ENCODE measurements around the gene GBA2.

The GBA2 gene

DNA sequence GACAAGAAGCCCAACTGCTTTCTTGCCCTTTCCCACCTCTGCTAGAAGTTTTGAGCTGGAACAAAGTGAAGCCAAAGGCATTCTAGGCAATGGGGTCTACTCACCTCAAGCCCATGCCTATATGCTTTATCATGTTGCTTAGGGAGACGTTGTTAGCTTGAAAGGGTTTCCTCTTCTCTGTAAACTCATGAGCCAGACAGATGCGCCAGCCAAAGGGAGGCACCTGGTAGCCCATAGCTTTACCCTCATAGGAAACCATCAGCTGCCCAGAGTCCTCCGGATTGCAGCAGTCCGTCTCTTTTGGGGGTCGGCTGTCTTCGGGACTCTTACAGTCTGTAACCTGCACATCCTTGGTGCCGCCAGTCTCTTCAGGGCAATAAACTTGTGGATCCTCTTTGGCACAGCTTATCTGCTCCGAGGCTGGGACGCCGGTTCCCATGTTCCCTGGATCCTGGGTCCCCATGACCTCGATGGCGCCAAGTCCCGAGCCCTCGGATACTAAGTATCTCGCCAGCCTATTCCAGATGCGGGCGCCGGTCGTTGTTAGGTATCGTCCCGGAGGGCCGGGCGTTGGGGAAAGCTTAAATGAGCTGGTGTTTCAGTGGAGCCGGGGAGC is 678 bp downstream of the GBA2 start:
- TF ChIP-seq, protein P1, sequence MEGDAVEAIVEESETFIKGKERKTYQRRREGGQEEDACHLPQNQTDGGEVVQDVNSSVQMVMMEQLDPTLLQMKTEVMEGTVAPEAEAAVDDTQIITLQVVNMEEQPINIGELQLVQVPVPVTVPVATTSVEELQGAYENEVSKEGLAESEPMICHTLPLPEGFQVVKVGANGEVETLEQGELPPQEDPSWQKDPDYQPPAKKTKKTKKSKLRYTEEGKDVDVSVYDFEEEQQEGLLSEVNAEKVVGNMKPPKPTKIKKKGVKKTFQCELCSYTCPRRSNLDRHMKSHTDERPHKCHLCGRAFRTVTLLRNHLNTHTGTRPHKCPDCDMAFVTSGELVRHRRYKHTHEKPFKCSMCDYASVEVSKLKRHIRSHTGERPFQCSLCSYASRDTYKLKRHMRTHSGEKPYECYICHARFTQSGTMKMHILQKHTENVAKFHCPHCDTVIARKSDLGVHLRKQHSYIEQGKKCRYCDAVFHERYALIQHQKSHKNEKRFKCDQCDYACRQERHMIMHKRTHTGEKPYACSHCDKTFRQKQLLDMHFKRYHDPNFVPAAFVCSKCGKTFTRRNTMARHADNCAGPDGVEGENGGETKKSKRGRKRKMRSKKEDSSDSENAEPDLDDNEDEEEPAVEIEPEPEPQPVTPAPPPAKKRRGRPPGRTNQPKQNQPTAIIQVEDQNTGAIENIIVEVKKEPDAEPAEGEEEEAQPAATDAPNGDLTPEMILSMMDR (conservative IDR thresholded peaks at IDR 0.05) = no peak
- H3K27ac ChIP-seq = peak overlapping the region; percentile 96

DNA sequence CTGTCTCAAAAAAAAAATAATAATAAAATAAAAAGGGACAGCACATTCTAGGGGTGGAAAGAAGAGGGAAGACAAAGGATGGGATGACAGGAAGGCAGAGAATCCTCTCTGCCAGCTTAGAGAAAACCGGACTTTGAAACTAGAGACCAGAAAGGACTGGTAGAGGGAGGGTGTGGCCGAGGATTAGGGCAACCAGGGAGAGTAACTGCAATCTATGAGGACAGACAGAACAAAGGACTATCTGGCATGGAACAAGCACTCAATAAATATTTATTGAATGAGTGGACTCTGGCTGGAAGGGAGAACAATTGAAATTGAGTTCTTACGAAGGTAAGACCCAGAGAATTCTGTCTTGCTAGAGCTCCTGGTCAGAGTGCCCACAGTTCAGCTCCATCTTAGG is 2.4 kb downstream of the GBA2 start:
- TF ChIP-seq, protein P1 (conservative IDR thresholded peaks at IDR 0.05) = no peak

DNA sequence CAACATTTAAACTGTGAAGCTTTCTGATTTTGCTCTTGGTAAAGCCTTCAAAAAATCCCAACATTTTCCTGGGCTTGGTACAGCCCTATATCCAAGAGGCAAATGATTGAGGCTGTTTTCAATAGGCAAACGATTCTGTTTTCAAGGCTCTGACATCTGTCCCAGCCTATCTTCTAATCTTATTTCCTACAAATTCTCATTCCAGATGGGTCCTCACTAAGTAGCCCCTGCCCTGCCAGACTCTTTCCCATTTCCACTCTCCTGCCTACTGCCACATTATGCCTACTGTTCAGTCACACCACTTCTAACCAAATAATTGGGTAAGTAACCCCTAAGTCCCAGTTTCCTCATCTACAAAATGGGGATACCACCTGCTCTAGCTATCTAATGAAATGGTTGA is 3.5 kb downstream of the GBA2 start:
- peak overlapping the region; percentile 96; the same call in 1 of the 2 replicates for H3K27ac ChIP-seq
- TF ChIP-seq, protein P1 (conservative IDR thresholded peaks at IDR 0.05) = no peak

More for the DNA sequence above, 2.4 kb downstream of the GBA2 start:
- H3K27ac ChIP-seq = peak overlapping the region; percentile 96; the same call in 1 of the 2 replicates

DNA sequence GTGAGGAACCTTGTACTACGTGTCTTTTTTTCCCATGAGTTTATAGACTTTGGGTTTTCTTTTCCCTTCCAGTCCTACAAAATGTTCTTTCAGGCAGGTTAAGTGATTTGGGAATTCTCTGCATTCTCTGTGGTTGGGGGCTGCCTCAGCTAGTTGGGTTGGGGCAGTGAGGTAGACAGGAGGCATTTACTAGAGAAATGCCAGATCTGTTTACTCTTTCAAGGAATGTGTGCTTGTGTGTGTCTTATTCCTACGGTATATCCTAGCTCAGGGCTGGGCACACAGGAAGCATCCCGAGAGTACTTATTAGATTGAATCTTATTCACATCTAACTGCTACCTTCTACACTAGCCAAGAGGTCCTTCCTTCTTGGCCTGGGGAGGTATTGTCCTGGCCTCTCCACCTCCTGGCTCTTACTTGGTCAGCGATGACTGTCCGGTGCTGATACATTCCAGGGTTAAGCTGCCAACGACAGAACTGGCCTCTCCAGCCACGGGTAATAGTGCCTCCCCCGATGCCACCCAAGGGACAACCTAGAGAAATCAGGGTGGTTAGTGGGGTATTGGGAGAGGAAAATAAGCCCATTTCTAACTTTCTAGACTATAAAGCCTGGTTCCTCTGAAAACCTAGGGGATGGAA is 5.0 kb downstream of the GBA2 start:
- no peak overlapping the region for H3K27ac ChIP-seq
- TF ChIP-seq, protein P1 (conservative IDR thresholded peaks at IDR 0.05) = no peak

- TF ChIP-seq, protein P1 (conservative IDR thresholded peaks at IDR 0.05) = no peak
- H3K27ac ChIP-seq = no peak overlapping the region
Measured at GRCh38 chr9:35743452-35743851, 5.6 kb downstream of the GBA2 start.

- no peak overlapping the region for H3K27ac ChIP-seq
- TF ChIP-seq, protein P1 (conservative IDR thresholded peaks at IDR 0.05) = no peak
Measured at GRCh38 chr9:35741740-35742139, 7.3 kb downstream of the GBA2 start.

- TF ChIP-seq, protein P1 (conservative IDR thresholded peaks at IDR 0.05) = no peak
- H3K27ac ChIP-seq = no peak overlapping the region
Measured at GRCh38 chr9:35740243-35740642, 8.8 kb downstream of the GBA2 start.

Measured in VCaP (cell line).